Measurements from ENCODE around the gene NGF.
"Not testable (repeated sequence)": the region's sequence is repeated elsewhere in the genome, so short reads cannot be mapped to it uniquely, and the experiment has no call there.

The NGF gene

DNA sequence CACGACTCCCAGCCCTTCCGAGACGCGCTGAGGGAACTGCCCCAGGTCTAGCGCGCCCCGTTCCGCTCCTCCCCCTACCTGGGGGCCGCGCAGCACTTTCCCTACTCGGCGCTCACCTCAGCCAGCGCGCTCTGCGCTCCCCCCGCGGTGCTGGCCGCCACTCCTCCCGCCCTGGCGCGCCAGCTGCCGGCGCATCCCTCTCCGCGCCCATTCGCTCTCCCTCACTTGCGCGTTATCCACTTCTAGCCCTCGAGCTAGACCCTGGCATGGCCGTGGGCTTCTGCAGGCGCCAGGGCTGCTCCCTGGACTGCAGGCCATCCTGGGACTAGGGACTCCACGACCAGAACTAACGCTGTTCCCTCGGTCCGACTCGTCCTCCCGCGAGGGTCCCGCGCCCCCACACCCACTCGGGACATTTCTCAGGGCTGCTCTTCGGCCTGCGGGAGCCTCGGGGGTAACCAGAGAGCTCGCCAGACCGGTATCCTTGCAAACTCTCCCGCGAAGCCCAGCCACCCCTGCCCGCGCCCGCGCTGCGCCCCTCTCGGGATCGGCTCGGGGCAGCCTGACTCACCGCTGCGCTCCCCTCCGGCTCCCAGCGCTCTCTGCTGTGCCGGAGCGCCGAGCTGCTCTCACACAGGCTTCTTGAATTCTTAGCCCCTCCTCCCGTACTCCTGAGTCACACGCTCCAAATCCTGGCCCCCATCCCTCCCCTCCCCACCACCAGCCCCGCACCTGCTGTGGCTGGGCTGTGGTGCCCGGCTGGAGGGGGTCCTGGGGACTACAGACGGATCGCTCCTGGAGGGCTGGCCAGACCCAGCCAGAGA lies at the start of gene NGF:
NGF (minus strand) TSS at position 617 of the 824 bp plus-strand sequence. CDS start 51,454 bp downstream, outside the sequence.
- no peak for DNase-seq (ENCODE audit: low spot score)

DNA sequence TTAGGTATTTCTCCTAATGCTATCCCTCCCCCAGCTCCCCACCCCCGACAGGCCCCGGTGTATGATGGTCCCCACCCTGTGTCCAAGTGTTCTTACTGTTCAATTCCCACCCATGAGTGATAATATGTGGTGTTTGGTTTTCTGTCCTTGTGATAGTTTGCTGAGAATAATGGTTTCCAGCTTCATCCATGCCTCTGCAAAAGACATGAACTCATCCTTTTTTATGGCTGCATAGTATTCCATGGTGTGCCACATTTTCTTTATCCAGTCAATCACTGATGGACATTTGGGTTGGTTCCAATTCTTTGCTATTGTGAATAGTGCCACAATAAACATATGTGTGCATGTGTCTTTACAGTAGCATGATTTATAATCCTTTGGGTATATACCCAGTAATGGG lies 45.4 kb upstream of the NGF start:
- DNase-seq (ENCODE audit: low spot score), result not testable (repeated sequence)

DNA sequence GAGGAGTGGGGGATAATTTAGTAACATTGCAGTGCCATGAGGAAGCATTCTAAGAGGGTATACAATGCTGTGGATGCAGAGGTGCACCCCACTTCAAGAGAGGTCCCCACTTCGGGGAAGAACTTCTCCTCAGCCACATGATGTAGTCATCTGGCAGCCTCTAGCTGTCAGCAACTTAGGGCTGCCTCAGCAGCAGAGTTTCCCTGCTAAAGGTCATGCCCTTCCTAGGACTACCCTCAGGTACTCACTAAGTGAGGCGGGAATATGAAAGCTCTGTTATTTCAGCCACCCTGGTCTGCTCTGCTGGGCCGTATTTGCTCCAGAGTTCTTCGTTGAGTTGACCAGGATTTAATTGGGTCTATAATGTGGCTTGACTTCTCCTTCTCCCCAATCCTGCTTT lies 41.9 kb upstream of the NGF start:
- DNase-seq (ENCODE audit: low spot score), result no peak

DNA sequence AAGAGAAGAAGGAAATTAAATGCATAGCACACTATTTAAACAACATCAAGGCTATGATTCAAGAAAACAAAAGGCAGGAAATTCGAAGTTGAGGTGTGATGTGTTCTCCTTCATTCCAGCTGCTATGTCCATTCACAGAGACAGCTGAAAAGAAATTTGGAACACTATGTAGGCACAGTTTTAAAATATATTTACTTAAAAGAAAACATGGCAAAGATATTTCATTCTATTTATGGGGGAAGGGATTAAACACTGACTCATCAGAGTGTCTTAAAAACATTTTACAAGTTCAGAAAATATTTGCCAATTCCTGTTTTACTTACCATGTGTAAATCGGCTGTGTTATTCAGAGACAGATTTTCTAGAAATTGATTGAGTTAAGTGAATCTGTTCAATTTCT lies 39.4 kb upstream of the NGF start:
- DNase-seq (ENCODE audit: low spot score), result no peak

DNA sequence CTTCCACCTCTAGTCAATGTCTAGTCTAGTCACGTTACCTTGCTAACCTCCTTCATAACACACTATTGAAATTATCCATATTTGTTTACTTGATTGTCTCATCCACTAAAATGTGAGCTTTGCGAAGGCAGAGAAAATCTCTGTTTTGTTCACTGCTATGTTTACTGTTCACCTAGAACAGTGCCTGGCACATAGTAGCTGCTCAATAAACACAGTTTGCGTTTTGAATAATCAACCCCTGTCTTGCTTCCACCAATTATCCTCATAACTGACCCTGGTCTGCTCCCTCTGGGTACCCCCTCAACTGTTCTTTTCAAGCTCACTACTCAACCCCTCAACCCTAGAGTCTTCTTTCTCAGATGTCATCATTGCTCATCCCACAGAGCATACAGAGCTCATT lies 36.5 kb upstream of the NGF start:
- DNase-seq (ENCODE audit: low spot score), result no peak

DNA sequence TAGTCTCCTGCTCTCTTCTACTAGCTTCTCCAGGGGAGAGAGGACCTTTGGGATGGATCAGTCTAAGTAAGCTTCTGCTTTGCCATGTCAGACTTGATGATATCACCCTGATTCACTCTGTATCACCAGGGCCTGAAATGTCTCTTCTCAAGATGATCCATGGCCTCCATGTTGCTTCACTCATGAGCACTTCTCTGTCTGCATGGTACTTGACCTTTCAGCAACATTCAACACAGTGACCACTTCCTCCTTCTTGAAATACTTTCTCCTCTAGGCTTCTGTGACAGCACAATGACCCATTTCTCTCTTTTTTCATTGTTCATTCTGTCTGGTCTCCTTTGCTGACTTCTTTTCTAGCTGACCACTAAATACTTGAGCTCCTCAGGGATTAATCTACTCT lies 35.3 kb upstream of the NGF start:
- DNase-seq (ENCODE audit: low spot score), result no peak

DNA sequence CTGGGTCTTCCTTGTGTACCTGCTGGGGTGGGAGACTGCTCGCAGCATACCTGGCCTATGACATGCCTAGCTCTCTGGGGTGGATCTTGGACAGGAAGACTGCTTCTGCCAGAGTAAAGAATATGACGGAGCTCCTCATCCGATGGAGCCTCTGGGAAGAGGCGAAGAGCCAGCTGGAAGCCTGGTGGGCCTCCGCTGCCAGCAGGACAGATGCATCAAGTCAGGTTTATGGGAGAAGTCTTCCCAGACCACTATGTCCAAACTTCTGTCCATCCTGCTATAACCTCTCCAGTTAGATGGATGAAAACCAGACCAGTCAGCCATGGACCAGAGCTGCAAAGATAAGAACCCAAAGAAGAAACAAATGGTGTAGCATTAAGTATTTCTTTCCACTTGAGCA lies 27.7 kb upstream of the NGF start:
- no peak for DNase-seq (ENCODE audit: low spot score)

DNA sequence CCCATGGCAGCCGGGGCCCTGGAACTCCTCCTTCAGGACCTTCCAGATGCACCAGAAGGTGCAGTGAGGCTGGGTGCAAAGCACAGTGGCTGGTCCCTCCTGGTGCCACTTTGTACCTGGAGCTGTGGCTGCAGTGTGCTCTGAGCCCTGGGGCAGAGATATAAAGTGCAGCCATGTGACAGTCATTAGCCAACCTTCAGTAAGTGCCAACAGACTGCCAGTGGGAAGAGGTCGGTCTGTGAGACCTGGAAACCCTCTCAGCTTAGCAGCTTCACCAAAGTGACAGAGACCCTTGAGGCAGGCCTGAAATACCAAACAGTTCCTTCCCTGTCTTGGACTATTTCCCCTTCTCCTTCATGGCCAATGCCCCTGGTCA lies 26.7 kb upstream of the NGF start:
- no peak for DNase-seq (ENCODE audit: low spot score)

DNA sequence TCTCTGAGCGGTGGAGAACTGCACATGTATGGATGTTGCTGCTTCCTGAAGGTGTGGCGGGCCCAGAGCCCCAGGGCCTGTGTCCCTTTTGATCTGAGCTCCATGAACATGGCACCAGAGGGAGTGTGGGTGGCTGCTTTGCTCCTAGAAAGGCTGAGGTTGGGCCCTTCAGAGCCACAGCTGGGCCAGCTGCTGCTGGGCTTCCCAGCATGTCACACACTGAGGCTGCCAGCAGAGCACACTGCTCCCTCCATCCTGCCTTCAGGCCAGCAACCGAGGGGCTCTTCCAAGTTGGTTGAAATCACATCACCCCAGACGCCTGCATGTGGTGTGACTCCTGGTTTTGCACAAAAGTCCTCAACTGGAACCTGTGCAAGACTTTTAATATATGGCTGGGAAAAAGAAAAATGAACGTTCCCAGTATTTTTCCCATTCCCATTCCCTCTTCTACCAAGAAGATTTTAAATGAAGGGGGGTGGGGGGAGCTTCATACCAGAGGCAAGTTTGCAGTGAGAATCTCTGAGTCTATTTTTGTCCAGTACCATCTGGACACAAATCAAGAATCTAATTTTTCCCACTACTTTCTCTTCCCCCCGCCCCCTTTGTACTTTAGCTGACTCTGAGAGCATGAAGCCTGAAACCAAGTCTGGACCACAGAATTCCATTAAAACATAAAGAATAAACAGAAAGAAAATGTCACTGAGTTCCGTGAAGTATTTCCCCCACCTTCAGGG lies 26.2 kb upstream of the NGF start:
- DNase-seq (ENCODE audit: low spot score), result no peak

DNA sequence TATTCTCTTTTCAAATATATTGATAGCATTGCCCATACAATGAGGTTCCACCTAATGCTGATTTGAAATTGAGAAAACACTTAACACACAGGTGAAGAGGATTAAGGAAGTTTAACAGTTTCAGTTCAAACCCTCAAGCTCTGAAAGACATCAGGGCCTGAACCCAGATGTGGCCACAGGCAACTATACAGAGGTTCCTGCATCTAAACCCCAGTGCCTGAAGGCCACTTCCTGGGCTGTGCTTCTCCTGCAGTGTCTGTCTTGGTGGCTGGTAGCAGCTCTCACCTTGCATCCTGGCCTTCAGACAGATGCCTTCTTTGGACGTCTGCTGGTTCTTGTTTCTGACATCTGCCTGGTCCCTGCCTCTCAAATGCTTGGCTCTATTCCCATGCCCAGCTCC lies 25.1 kb upstream of the NGF start:
- no peak for DNase-seq (ENCODE audit: low spot score)

DNA sequence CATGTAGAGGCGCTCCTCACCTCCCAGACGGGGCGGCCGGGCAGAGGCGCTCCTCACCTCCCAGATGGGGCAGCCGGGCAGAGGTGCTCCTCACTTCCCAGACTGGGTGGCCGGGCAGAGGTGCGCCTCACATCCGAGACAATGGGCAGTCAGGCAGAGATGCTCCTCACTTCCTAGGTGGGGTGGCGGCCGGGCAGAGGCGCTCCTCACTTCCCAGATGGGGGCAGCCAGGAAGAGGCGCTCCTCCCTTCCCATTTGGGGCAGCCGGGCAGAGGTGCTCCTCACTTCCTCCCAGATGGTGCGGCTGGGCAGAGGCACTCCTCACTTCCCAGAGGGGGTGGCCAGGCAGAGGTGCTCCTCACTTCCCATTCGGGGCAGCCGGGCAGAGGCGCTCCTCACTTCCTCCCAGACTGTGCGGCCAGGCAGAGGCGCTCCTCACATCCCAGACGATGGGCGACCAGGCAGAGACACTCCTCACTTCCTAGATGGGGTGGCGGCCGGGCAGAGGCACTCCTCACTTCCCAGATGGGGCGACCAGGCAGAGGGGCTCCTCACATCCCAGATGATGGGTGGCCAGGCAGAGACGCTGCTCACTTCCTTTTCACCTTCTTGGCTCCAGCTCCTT lies 22.6 kb upstream of the NGF start:
- DNase-seq (ENCODE audit: low spot score), result not testable (repeated sequence)

DNA sequence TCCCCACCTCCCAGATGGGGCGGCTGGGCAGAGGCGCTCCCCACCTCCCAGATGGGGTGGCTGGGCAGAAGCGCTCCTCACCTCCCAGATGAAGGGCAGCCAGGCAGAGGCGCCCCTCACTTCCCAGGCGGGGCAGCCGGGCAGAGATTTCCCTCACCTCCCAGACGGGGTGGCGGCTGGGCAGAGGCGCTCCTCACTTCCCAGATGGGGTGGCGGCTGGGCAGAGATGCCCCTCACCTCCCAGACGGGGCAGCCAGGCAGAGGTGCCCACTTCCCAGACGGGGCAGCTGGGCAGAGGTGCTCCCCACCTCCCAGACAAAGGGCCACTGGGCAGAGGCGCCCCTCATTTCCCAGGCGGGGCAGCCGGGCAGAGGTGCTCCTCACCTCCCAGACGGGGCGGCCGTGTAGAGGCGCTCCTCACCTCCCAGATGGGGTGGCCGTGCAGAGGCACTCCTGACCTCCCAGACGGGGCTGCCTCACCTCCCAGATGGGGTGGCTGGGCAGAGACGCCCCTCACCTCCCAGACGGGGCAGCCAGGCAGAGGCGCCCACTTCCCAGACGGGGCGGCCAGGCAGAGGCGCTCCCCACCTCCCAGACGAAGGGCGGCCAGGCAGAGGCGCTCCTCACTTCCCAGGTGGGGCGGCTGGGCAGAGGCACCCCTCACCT lies 21.9 kb upstream of the NGF start:
- DNase-seq (ENCODE audit: low spot score), result not testable (repeated sequence)

DNA sequence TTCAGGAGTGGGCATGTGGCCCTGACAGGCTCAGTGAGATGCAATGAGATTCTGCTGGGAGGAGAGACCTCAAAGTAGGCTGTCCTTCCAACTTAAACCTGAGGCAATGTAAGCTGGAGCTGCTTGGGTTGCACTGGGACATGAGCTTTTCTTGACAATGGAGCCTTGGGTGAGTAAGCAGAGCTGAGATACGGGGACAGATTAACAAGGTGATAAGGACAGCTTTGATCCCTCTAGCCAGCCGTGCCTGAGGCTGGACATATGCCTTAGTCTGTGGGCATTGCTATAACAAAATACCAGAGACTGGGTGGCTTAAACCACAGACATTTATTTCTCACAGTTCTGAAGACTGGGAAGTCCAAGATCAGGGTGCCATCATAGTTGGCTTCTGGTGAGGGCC lies 18.3 kb upstream of the NGF start:
- DNase-seq (ENCODE audit: low spot score), result no peak

DNA sequence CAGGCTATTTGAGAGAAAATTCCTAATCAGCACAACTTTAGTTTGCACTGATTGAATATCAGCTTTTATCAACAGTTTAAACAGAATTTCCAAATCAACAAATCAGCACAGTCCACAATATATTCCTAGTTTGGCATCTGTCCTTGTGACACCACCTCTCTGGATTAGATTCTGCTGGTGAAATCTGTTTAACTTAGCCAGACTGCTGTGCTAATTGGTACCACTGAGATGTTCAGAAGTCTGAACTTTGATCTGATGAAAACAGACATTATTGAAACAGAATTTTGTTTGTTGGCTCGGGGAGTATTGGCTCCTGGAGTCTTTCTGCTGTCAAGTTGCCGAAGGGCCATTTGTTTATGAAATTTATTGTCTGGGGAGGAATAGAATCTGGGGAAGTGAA lies 17.0 kb upstream of the NGF start:
- DNase-seq (ENCODE audit: low spot score), result no peak

DNA sequence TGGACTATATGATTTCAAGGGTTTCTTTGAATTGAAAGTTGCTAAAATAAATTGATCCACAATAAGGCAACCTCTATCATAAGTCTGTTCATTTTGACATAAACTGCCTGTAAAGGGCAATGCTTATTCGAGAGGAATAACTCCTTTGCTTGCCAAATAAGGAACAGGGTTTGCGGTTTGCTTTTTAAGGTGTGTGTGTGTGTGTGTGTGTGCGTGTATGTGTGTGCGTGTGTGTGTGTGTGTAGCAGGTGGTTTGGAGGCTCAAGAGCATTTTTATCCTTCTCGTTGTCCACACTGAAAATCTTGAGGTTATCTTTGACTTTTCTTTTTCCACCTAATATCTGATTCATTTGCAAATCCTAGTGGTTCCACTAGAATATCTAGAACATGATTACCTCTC lies 13.1 kb upstream of the NGF start:
- DNase-seq (ENCODE audit: low spot score), result no peak

DNA sequence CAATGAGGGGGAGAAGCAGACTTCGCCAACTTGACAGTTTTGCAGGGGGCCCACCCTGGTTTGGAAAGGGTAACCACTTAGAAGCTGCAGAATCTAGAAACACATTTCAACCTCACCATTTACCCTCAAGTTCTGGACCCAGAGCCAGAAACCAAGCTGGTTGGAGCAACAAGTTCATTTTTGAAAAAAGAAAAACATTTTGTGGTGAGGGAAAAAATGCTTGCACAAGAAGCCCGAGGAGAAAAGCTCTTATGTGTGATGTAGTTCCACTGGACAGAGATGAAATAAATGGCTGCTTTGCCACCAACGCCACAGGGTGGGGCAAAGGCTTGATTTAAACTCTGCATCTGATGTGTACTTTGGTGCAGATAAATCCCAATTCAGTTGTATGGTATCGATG lies 10.6 kb upstream of the NGF start:
- DNase-seq (ENCODE audit: low spot score), result no peak

DNA sequence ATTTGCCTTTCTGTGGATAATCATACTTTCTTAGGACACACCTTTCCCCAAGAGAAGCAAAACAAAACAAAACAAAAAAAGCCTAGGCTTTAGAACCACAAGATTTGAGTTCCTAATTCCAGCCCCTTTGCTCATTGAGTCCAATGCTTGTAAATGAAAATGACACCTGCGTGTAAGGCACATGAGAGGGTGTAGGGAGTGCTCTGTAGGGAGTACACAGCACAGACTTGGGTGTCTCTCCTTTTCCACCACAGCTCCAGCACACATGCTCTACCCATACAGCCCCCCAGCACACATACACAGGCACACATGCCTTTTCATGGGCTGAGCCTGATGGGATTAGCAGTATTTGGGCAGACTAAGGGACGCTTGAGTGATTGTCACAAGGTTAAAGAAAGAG lies 9.2 kb upstream of the NGF start:
- no peak for DNase-seq (ENCODE audit: low spot score)

DNA sequence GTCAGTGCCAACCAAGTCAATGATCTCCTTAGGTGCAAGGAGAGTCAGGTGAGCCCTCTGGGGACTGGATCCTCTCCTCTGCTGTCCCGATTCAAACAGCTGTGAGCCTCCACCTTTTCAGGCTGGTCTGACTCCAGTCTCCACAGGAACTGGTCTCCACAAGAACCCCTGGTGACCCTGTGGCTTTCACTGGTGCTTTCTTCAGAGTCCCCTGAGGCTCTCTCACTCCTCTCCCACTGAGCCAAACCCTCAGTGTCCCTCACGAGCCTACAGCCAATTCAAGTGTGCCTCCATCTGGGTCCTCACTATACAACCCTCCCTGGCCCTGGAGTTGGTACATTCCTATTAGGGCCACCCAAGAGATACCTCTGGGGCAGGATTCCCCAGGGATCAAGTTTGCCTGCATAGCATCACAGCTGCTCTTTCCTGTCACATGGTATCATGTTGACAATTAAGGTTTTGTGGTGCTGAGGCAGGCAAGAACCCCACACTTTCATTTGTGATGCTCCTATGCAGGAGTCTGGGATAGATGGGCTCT lies 5.2 kb upstream of the NGF start:
- no peak for DNase-seq (ENCODE audit: low spot score)

DNA sequence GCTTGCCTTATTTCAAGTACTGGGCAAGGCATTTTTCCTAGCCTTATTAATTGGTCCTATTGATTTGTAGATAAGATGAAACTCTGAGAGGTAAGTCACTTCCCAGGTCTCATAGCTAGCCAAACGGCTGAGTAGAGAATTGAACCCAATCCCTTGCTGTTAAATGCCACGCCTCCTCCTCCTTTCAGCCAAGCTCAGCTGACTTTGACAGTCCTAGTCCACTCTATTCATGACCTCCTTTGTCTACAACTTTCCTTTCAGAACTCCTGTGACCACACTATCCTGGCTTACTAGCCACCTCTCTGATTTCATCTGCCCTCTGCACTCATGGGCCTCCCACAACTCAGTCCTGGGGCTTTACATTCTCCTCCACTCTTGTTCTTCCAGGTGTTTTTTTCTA lies 3.9 kb upstream of the NGF start:
- no peak for DNase-seq (ENCODE audit: low spot score)

DNA sequence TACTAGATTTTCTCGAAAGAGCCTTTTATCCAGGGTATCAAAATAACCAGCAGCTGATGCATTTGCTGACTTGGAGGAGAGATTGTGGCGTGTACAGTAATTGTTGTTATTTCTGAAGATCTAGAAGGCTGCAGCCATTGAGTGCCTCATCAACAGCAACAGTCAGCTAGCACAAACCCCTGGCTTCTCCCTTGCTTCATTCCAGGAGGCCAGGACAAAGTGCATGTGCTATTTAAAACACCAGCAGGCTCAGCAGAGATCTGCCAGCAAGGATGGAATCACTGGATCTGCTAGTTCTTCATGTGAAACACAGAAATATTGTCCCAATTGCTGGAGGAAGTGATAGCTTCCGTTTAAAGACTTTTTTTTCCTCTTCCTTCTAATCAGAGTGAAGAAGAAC lies 2.8 kb upstream of the NGF start:
- no peak for DNase-seq (ENCODE audit: low spot score)

DNA sequence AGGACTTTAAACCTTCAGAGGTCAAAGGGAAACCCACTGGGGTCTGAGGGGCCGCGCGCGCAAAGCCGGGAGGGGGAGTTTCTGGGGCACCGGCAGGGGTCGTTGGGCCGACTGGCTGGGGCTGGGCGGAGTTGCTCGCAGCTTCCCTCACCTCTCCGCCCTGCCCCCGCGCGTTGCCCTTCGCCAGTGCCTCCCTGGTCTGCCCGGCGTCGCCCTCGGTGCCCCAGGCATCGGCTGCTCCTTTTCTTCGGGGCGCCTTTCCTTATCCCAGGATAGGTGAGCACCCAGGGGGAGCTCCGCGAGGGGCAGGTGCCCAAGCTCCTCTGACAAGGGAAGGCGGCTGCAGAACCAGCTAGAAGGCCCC lies 390 bp upstream of the NGF start:
- no peak for DNase-seq (ENCODE audit: low spot score)

DNA sequence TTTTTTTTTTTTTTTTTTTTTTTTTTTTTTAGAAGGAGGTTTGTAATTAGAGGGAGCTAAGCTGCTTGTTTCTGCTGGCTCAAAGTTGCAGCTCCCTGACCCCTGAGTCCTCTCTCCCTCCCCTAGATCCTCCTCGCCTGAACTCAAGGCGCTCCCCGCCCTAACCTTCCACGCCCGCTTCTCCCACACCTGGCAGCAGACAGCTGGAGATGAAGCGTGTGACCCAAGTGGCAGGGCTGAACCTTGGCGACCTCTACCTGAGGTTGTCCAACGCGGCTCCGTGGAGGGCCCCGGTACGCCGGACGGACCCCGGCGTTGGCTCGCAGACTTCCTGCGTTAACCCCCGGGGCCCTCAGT lies 795 bp downstream of the NGF start:
- no peak for DNase-seq (ENCODE audit: low spot score)

DNA sequence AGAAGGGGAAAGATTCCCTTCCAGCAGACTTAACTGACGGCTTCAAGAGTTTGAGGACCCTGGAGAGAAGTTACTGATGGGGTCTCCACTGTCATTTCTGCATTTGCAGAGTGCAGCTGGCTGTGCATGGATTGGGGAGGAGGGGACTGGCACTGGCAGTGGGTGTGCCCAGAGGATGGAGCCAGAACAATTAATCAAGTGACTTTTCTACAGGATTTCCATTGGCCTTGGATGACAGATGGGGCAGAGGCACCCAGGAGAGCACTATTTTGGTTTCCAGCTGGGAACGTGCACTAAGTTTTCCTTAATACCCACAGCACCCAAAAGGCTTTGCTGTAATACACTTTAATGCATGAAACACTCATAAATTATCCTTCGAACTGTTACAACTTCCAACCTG lies 1.3 kb downstream of the NGF start:
- DNase-seq (ENCODE audit: low spot score), result no peak
